K562 (cell line): Measurements from ENCODE around the gene STON2. TPM values are rescaled to one million over a fixed set of nuclear protein-coding genes. Genes with fewer than 3 reads are reported as not detected.

Experiments used
- ATAC-seq: fragments of 200-7000 bp; cut with Tn5 transposase; 3 replicates; pipeline ENCODE4 v1.9.1; 2020; ENCODE audit warnings: moderate library complexity
- BruUV-seq: library from RNA; stranded (reverse); fragments of 400-500 nt; replicated peaks from 2 replicates; lab custom pipeline; 2021; lab: Mats Ljungman, UMichigan
- CTCF ChIA-PET: fragments of 300-600 bp; formaldehyde crosslinking; extraction: SDS; loops from one replicate; lab custom pipeline; 2021; ENCODE audit warnings: low intra/inter-chr PET ratio; lab: Yijun Ruan, JAX
- POLR2A ChIA-PET: fragments of 300-600, 350-650 bp; sonication (Branson Sonifier 250); formaldehyde crosslinking; extraction: SDS; loops from one replicate; lab custom pipeline; 2021; ENCODE audit warnings: antibody characterized with exemption, inconsistent platforms; lab: Yijun Ruan, JAX
- DNase-seq, 4 experiments: peaks; one replicate each; pipeline versions ENCODE4 v3.0.0 to v3.0.0-alpha.2; 2011 to 2018; ENCODE audit warnings: low spot score in 3 of 4, mixed read lengths in 3 of 4; ENCODE audit errors: extremely low read depth in 1 of 4
- FAIRE-seq: peaks from 2 replicates; lab custom pipeline; 2011; peaks lifted over from hg19 to GRCh38; lab: Jason Lieb, UNC
- H2AFZ ChIP-seq: 2 replicates; pipeline ENCODE4 v1.6.0; 2011; ENCODE audit warnings: low read depth, low read length, control low read depth, inconsistent platforms
- H3K27ac ChIP-seq: fragments of 200-600 bp; 3 replicates; pipeline ENCODE4 v1.8.0; 2011; ENCODE audit warnings: low read depth, mild to moderate bottlenecking, control low read depth, inconsistent platforms, low read length, moderate library complexity, mixed read lengths; ENCODE audit errors: extremely low read depth
- H3K27me3 ChIP-seq, 2 experiments: fragments of 300-600 bp in 1 of 2; 2 replicates in 1 of 2; 3 replicates in 1 of 2; pipeline versions ENCODE4 v1.6.0 to v1.8.0; 2011; ENCODE audit warnings: inconsistent platforms in 2 of 2, low read length in 2 of 2, mild to moderate bottlenecking in 1 of 2, mixed read lengths in 1 of 2, moderate library complexity in 1 of 2; ENCODE audit not compliant: control insufficient read depth in 2 of 2, insufficient read depth in 2 of 2
- H3K36me3 ChIP-seq: fragments of 300-600 bp; 3 replicates; pipeline ENCODE4 v1.8.0; 2011; ENCODE audit warnings: mild to moderate bottlenecking, low read length, inconsistent platforms; ENCODE audit not compliant: control insufficient read depth, insufficient read depth
- H3K4me1 ChIP-seq, 2 experiments: fragments of 200-600 bp in 1 of 2; replicated peaks in 1 of 2; 2 replicates in 1 of 2; 3 replicates in 1 of 2; pipeline versions ENCODE4 v1.5.1 to v1.8.0; 2011; ENCODE audit warnings: inconsistent platforms in 2 of 2, low read length in 2 of 2, mild to moderate bottlenecking in 1 of 2, mixed read lengths in 1 of 2, moderate library complexity in 1 of 2; ENCODE audit not compliant: control insufficient read depth in 2 of 2, insufficient read depth in 2 of 2
- H3K4me2 ChIP-seq: 2 replicates; pipeline ENCODE4 v1.6.1; 2011; ENCODE audit warnings: low read length, control low read depth, inconsistent platforms, mixed read lengths; ENCODE audit not compliant: insufficient read depth
- H3K4me3 ChIP-seq: fragments of 200-600 bp; sonication (generic), shearing (Covaris generic); 2 replicates; pipeline ENCODE4 v1.5.1; 2016; ENCODE audit warnings: control low read depth, inconsistent platforms
- H3K79me2 ChIP-seq: fragments of 200-600 bp; 3 replicates; pipeline ENCODE4 v1.8.0; 2011; ENCODE audit warnings: low read length, inconsistent platforms; ENCODE audit not compliant: control insufficient read depth, insufficient read depth
- H3K9ac ChIP-seq, 2 experiments: 2 replicates each; pipeline versions ENCODE4 v1.6.0 to v1.6.1; 2011; ENCODE audit warnings: low read depth in 2 of 2, low read length in 2 of 2, control low read depth in 1 of 2, inconsistent platforms in 1 of 2, mild to moderate bottlenecking in 1 of 2, mixed read lengths in 1 of 2; ENCODE audit not compliant: insufficient read depth in 1 of 2
- H3K9me1 ChIP-seq: one replicate; pipeline ENCODE4 v1.6.0; 2011; ENCODE audit warnings: inconsistent platforms, mild to moderate bottlenecking, low read length, moderate library complexity; ENCODE audit not compliant: control insufficient read depth, insufficient read depth
- H3K9me3 ChIP-seq: replicated peaks from 2 replicates; pipeline ENCODE4 v1.5.1; 2011; ENCODE audit warnings: low read depth, low read length, inconsistent platforms; ENCODE audit not compliant: control insufficient read depth, insufficient read depth
- H4K20me1 ChIP-seq: replicated peaks from 2 replicates; pipeline ENCODE4 v1.6.1; 2011; ENCODE audit warnings: low read length, inconsistent platforms, mixed read lengths; ENCODE audit not compliant: control insufficient read depth, insufficient read depth
- KLF16 ChIP-seq: IDR thresholded peaks from 2 replicates; pipeline ENCODE4 v1.6.1; 2016; ENCODE audit warnings: antibody characterized with exemption
- MTA1 ChIP-seq: fragments of 450-650 bp; IDR thresholded peaks from 2 replicates; pipeline ENCODE4 v1.6.1; 2017; ENCODE audit warnings: borderline replicate concordance
- MYC ChIP-seq, 2 experiments: fragments of 250-450 bp in 1 of 2; sonication (Bioruptor Pico) in 1 of 2; IDR thresholded peaks; 2 replicates each; pipeline versions ENCODE4 v1.5.1 to v1.6.1; 2012 to 2021; ENCODE audit warnings: low read depth in 2 of 2, borderline replicate concordance in 1 of 2, improper control_type of control experiment in 1 of 2, low read length in 1 of 2, mild to moderate bottlenecking in 1 of 2, moderate library complexity in 1 of 2
- NEUROD1 ChIP-seq: fragments of 150-350 bp; IDR thresholded peaks from 2 replicates; pipeline ENCODE4 v1.6.1; 2014; ENCODE audit warnings: borderline replicate concordance, low read length, low read depth; ENCODE audit not compliant: partially characterized antibody
- TBL1XR1 ChIP-seq, 2 experiments: IDR thresholded peaks; 2 replicates each; pipeline ENCODE4 v1.6.1; 2012; ENCODE audit warnings: improper control_type of control experiment in 2 of 2, low read length in 2 of 2, mild to moderate bottlenecking in 1 of 2
- TEAD2 ChIP-seq: fragments of 450-650 bp; IDR thresholded peaks from 2 replicates; pipeline ENCODE4 v1.6.1; 2016; ENCODE audit warnings: missing genetic modification characterization, control low read depth, missing compliant biosample characterization
- ZBTB33 ChIP-seq: sonication (generic); formaldehyde crosslinking; IDR thresholded peaks from 2 replicates; pipeline ENCODE4 v1.8.1; 2023; ENCODE audit warnings: mild to moderate bottlenecking, missing genetic modification reagents
- ZNF76 ChIP-seq: fragments of 250-450 bp; sonication (Bioruptor Pico); IDR thresholded peaks from 2 replicates; pipeline ENCODE4 v1.4.0; 2020; ENCODE audit warnings: mild to moderate bottlenecking, moderate library complexity, borderline replicate concordance
- WGBS: fragments of 100-300 bp; shearing (Covaris generic); methylation state at CpG from one replicate; pipeline ENCODE4 v1.1.6; 2016; ENCODE audit warnings: low coverage, mixed read lengths; ENCODE audit not compliant: insufficient coverage; ENCODE audit errors: missing lambda C conversion rate; 5-methylcytosine and 5-hydroxymethylcytosine counted together
- in situ Hi-C: fragments of 300-500 bp; cut with MboI; formaldehyde crosslinking; loops from 4 replicates; pipeline ENCODE4 v1.15.0; 2018; ENCODE audit warnings: inconsistent platforms, mixed read lengths
- intact Hi-C: fragments of 100-400 bp; cut with micrococcal nuclease; formaldehyde crosslinking; loops from 2 replicates; pipeline ENCODE4 v1.14.2; 2022
- polyA plus RNA-seq, 8 experiments: library from polyadenylated mRNA; depleted of rRNA in 4 of 8; stranded (reverse) in 5 of 8; unstranded in 3 of 8; fragments of >200 nt; fragmentation: Nextera tagmentation in 2 of 8; fragmentation: Illumina TruSeq in 1 of 8; extraction: Ambion mirVana in 2 of 8; extraction: Trizol in 1 of 8; gene quantifications; 2 replicates each; pipeline versions ENCODE4 v1.2.1 to v1.2.3, GENCODE V29; 2011 to 2014; ENCODE audit warnings: inconsistent platforms in 1 of 8, missing spikeins in 1 of 8
- total RNA-seq, 7 experiments: library from RNA; depleted of rRNA in 6 of 7; stranded (reverse); fragments of >200 nt in 6 of 7; fragmentation: Illumina TruSeq in 2 of 7; extraction: Trizol in 2 of 7; gene quantifications; 2 replicates each; pipeline versions ENCODE4 v1.2.1 to v1.2.3, GENCODE V29; 2011 to 2021; ENCODE audit warnings: low replicate concordance in 1 of 7
- TF ChIP-seq, protein P1 (sequence below): fragments of 450-650 bp; formaldehyde crosslinking; conservative IDR thresholded peaks from 2 replicates; pipeline ENCODE4 v1.4.0; 2022; ENCODE audit warnings: mild to moderate bottlenecking, missing genetic modification characterization
- TF ChIP-seq, protein P2 (sequence below): fragments of 450-650 bp; IDR thresholded peaks from 2 replicates; pipeline ENCODE4 v1.6.1; 2016; ENCODE audit warnings: low read depth

Gene STON2
- total and polyA plus RNA-seq, 9 of the 15 experiments (the other 6 are each of a cell fraction or from before 2014, with no cell fraction given): 7.8 to 99.3 (median 53.5) TPM

DNA sequence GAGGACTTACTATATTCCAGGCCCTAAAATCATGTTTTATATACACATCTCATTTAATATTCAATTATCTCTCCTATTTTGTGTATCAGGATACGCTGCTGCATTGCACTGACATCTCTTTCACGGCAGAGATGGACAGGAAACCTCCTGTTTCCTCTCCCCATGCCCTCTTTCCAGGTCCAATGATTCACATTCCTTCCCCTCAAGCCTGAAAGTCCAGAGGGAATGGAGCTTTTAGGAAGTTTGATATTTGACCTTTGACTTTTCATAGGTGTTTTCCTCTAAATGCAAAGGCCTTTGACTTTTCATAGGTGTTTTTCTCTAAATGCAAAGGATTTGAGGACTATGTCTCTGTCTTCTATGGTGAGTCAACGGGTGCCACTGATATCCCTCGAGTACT, 89.5 kb downstream of the STON2 start:
- in situ Hi-C loops: no loop called here
- BruUV-seq: no TSS peak
- TF ChIP-seq KLF16 (no peak), TEAD2 (tag) (no peak), MYC (IDR thresholded peaks at IDR 0.05; ENCODE audit: low read depth, low read length) (no peak), MYC (CRISPR knock-in tag; IDR thresholded peaks at IDR 0.05; ENCODE audit: borderline replicate concordance, low read depth) (no peak), ZBTB33 (CRISPR knock-in tag) (no peak), MTA1 (no peak), ZNF76 (CRISPR knock-in tag) (no peak), TBL1XR1 (IDR thresholded peaks at IDR 0.05; ENCODE audit: low read length in 2 of 2) (no peak), NEUROD1 (no peak)
- TF ChIP-seq, protein P1, sequence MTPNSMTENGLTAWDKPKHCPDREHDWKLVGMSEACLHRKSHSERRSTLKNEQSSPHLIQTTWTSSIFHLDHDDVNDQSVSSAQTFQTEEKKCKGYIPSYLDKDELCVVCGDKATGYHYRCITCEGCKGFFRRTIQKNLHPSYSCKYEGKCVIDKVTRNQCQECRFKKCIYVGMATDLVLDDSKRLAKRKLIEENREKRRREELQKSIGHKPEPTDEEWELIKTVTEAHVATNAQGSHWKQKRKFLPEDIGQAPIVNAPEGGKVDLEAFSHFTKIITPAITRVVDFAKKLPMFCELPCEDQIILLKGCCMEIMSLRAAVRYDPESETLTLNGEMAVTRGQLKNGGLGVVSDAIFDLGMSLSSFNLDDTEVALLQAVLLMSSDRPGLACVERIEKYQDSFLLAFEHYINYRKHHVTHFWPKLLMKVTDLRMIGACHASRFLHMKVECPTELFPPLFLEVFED (CRISPR knock-in tag): no peak
- TF ChIP-seq, protein P2, sequence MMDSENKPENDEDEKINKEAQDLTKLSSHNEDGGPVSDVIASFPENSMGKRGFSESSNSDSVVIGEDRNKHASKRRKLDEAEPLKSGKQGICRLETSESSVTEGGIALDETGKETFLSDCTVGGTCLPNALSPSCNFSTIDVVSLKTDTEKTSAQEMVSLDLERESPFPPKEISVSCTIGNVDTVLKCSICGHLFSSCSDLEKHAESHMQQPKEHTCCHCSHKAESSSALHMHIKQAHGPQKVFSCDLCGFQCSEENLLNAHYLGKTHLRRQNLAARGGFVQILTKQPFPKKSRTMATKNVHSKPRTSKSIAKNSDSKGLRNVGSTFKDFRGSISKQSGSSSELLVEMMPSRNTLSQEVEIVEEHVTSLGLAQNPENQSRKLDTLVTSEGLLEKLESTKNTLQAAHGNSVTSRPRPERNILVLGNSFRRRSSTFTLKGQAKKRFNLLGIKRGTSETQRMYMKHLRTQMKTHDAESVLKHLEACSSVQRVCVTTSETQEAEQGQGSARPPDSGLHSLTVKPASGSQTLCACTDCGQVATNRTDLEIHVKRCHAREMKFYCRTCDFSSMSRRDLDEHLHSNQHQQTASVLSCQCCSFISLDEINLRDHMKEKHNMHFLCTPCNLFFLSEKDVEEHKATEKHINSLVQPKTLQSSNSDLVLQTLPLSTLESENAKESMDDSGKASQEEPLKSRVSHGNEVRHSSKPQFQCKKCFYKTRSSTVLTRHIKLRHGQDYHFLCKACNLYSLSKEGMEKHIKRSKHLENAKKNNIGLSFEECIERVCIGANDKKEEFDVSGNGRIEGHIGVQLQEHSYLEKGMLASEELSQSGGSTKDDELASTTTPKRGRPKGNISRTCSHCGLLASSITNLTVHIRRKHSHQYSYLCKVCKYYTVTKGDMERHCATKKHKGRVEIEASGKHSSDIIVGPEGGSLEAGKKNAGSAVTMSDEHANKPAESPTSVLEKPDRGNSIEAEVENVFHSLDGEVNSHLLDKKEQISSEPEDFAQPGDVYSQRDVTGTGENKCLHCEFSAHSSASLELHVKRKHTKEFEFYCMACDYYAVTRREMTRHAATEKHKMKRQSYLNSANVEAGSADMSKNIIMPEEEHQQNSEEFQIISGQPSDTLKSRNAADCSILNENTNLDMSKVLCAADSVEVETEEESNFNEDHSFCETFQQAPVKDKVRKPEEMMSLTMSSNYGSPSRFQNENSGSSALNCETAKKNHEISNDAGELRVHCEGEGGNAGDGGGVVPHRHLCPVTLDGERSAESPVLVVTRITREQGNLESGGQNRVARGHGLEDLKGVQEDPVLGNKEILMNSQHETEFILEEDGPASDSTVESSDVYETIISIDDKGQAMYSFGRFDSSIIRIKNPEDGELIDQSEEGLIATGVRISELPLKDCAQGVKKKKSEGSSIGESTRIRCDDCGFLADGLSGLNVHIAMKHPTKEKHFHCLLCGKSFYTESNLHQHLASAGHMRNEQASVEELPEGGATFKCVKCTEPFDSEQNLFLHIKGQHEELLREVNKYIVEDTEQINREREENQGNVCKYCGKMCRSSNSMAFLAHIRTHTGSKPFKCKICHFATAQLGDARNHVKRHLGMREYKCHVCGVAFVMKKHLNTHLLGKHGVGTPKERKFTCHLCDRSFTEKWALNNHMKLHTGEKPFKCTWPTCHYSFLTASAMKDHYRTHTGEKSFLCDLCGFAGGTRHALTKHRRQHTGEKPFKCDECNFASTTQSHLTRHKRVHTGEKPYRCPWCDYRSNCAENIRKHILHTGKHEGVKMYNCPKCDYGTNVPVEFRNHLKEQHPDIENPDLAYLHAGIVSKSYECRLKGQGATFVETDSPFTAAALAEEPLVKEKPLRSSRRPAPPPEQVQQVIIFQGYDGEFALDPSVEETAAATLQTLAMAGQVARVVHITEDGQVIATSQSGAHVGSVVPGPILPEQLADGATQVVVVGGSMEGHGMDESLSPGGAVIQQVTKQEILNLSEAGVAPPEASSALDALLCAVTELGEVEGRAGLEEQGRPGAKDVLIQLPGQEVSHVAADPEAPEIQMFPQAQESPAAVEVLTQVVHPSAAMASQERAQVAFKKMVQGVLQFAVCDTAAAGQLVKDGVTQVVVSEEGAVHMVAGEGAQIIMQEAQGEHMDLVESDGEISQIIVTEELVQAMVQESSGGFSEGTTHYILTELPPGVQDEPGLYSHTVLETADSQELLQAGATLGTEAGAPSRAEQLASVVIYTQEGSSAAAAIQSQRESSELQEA: no peak

More for the DNA sequence above, 89.5 kb downstream of the STON2 start:
- no peaks in the 10 kb centered on the region for H3K9me1 ChIP-seq
- 68% methylated on average over 4 of the region's 4 CpGs for WGBS
- CTCF ChIA-PET: no interaction called here
- H3K4me1 ChIP-seq: no peaks in the 10 kb centered on the region; a peak in 3 of 5 replicates
- no peak overlapping the region for H3K4me2 ChIP-seq
- POLR2A ChIA-PET: interaction anchor here (0.6 kb wide), 1 partner anchor 123 kb away, joined by 6 read pairs; no protein-coding TSS in a partner anchor
- H2AFZ ChIP-seq: no peak overlapping the region
- no peak overlapping the region for H3K9ac ChIP-seq
- FAIRE-seq (no peak), ATAC-seq (no peak), DNase-seq (no peak)
- H3K36me3 ChIP-seq: peaks cover 21% of the 10 kb centered on the region; the same call in 1 of the 3 replicates
- no peak overlapping the region for H3K27ac ChIP-seq
- no peak overlapping the region for H3K4me3 ChIP-seq
- intact Hi-C loops: no loop called here
- H3K79me2 ChIP-seq: peaks cover 2% of the 10 kb centered on the region; the same call in 2 of the 3 replicates
- no peaks in the 10 kb centered on the region for H3K9me3 ChIP-seq
- no peaks in the 10 kb centered on the region for H3K27me3 ChIP-seq
- H4K20me1 ChIP-seq: no peaks in the 10 kb centered on the region
